Ovary (tissue), 3 donors: ENCODE data around the gene MPND.

ENCODE experiments used
- CTCF ChIP-seq, 3 donors: fragments of 450-650 bp in 2 of 3; fragments of 200-600 bp in 1 of 3; IDR thresholded peaks; one replicate each; pipeline versions ENCODE4 v1.5.1 to v1.8.0; 2016 to 2022; ENCODE audit warnings: antibody characterized with exemption in 3 of 3, mild to moderate bottlenecking in 1 of 3
- EP300 ChIP-seq: sonication (generic); formaldehyde crosslinking; IDR thresholded peaks from one replicate; pipeline ENCODE4 v1.6.1; 2017; ENCODE audit warnings: antibody characterized with exemption
- POLR2A ChIP-seq: fragments of 450-650 bp; IDR thresholded peaks from one replicate; pipeline ENCODE4 v1.6.1; 2017; ENCODE audit warnings: antibody characterized with exemption, mild to moderate bottlenecking, moderate library complexity
- donor health status: DM: no; HTN: no; CAD: no.

- no peak for TF ChIP-seq CTCF (IDR thresholded peaks at IDR 0.05)
- TF ChIP-seq EP300: no peak
- TF ChIP-seq POLR2A: no peak
These were observed 50.7 kb downstream of the MPND start for GRCh38 chr19:4393947-4394590.
